K562 (cell line): ENCODE data around the gene TSPAN14. TPM values are rescaled to one million over a fixed set of nuclear protein-coding genes. Genes with fewer than 3 reads are reported as not detected.
A peak's percentile ranks its signal among the peaks of the same experiment; 100 is the strongest.

Source experiments
- BHLHE40 ChIP-seq: IDR thresholded peaks from 2 replicates; pipeline ENCODE4 v1.6.1; 2011; ENCODE audit warnings: low read length, improper control_type of control experiment
- DMBX1 ChIP-seq: fragments of 250-450 bp; sonication (Bioruptor Pico); IDR thresholded peaks from 2 replicates; pipeline ENCODE4 v1.8.0; 2022; ENCODE audit warnings: inconsistent platforms, mild to moderate bottlenecking, moderate library complexity, borderline replicate concordance
- E2F6 ChIP-seq, 2 experiments: IDR thresholded peaks; 2 replicates each; pipeline ENCODE4 v1.6.1; 2011; ENCODE audit warnings: borderline replicate concordance in 1 of 2, control low read depth in 1 of 2, low read depth in 1 of 2, low read length in 1 of 2, mild to moderate bottlenecking in 1 of 2, mixed read lengths in 1 of 2, moderate library complexity in 1 of 2; ENCODE audit not compliant: insufficient read depth in 1 of 2, insufficient read length in 1 of 2, poor library complexity in 1 of 2, severe bottlenecking in 1 of 2; ENCODE audit errors: extremely low read depth in 1 of 2
- HDAC2 ChIP-seq: fragments of 450-650 bp; IDR thresholded peaks from 2 replicates; pipeline ENCODE4 v1.6.1; 2016; ENCODE audit warnings: mild to moderate bottlenecking
- HDAC6 ChIP-seq: IDR thresholded peaks from 2 replicates; pipeline ENCODE4 v1.6.1; 2012; ENCODE audit warnings: low read depth, mild to moderate bottlenecking, control low read depth, inconsistent platforms, low read length, moderate library complexity
- JUND ChIP-seq, 2 experiments: IDR thresholded peaks; 2 replicates in 1 of 2; 3 replicates in 1 of 2; pipeline ENCODE4 v1.6.1; 2011; ENCODE audit warnings: borderline replicate concordance in 2 of 2, low read depth in 2 of 2, low read length in 2 of 2, improper control_type of control experiment in 1 of 2, missing biosample characterization in 1 of 2, missing genetic modification characterization in 1 of 2, missing genetic modification reagents in 1 of 2
- KDM1A ChIP-seq, 2 experiments: fragments of 450-650 bp; IDR thresholded peaks; 2 replicates each; pipeline ENCODE4 v1.6.1; 2016; ENCODE audit warnings: mild to moderate bottlenecking in 2 of 2
- L3MBTL2 ChIP-seq: fragments of 450-650 bp; IDR thresholded peaks from 2 replicates; pipeline ENCODE4 v1.6.1; 2016; ENCODE audit warnings: mild to moderate bottlenecking, moderate library complexity
- MAZ ChIP-seq, 2 experiments: fragments of 450-650 bp in 1 of 2; sonication (generic) in 1 of 2; formaldehyde crosslinking; IDR thresholded peaks in 1 of 2; conservative IDR thresholded peaks in 1 of 2; 2 replicates each; pipeline versions ENCODE4 v1.4.0 to v1.5.0; 2020; ENCODE audit warnings: mild to moderate bottlenecking in 1 of 2, missing genetic modification reagents in 1 of 2
- ZNF507 ChIP-seq: conservative IDR thresholded peaks from 2 replicates; pipeline ENCODE4 v1.6.1; 2017; ENCODE audit warnings: missing genetic modification characterization, missing compliant biosample characterization
- ZNF511 ChIP-seq: sonication (generic); formaldehyde crosslinking; IDR thresholded peaks from 2 replicates; pipeline ENCODE4 v1.8.0; 2022; ENCODE audit warnings: mild to moderate bottlenecking, missing genetic modification reagents
- ZNF639 ChIP-seq, 2 experiments: fragments of 200-800 bp in 1 of 2; sonication (Bioruptor generic) in 1 of 2; sonication (generic) in 1 of 2; formaldehyde crosslinking in 1 of 2; IDR thresholded peaks in 1 of 2; conservative IDR thresholded peaks in 1 of 2; 2 replicates each; pipeline versions ENCODE4 v1.5.0 to v1.6.1; 2016 to 2020; ENCODE audit warnings: missing compliant biosample characterization in 1 of 2, missing genetic modification characterization in 1 of 2, missing genetic modification reagents in 1 of 2
- polyA plus RNA-seq, 8 experiments: library from polyadenylated mRNA; depleted of rRNA in 4 of 8; stranded (reverse) in 5 of 8; unstranded in 3 of 8; fragments of >200 nt; fragmentation: Nextera tagmentation in 2 of 8; fragmentation: Illumina TruSeq in 1 of 8; extraction: Ambion mirVana in 2 of 8; extraction: Trizol in 1 of 8; gene quantifications; 2 replicates each; pipeline versions ENCODE4 v1.2.1 to v1.2.3, GENCODE V29; 2011 to 2014; ENCODE audit warnings: inconsistent platforms in 1 of 8, missing spikeins in 1 of 8
- total RNA-seq, 7 experiments: library from RNA; depleted of rRNA in 6 of 7; stranded (reverse); fragments of >200 nt in 6 of 7; fragmentation: Illumina TruSeq in 2 of 7; extraction: Trizol in 2 of 7; gene quantifications; 2 replicates each; pipeline versions ENCODE4 v1.2.1 to v1.2.3, GENCODE V29; 2011 to 2021; ENCODE audit warnings: low replicate concordance in 1 of 7
- TF ChIP-seq, protein P1 (sequence below): fragments of 250-450 bp; sonication (Bioruptor Pico); IDR thresholded peaks from 2 replicates; pipeline ENCODE4 v1.8.0; 2022; ENCODE audit warnings: moderate library complexity, mild to moderate bottlenecking, inconsistent platforms
- TF ChIP-seq, protein P2 (sequence below): fragments of 250-450 bp; sonication (Bioruptor Pico); IDR thresholded peaks from 2 replicates; pipeline ENCODE4 v1.4.0; 2020; ENCODE audit warnings: mild to moderate bottlenecking, moderate library complexity, borderline replicate concordance
- TF ChIP-seq, protein P3 (sequence below): IDR thresholded peaks from 2 replicates; pipeline ENCODE4 v1.6.1; 2011; ENCODE audit warnings: borderline replicate concordance, low read depth, mild to moderate bottlenecking, moderate library complexity, low read length; ENCODE audit not compliant: insufficient read depth, poor library complexity, severe bottlenecking

Gene TSPAN14
- total and polyA plus RNA-seq, 9 of the 15 experiments (the other 6 are each of a cell fraction or from before 2014, with no cell fraction given): 5.8 to 92.9 (median 23.3) TPM

GRCh38 chr10:80453056-80453841 lies 861 bp upstream of the TSPAN14 start (continued):
- 0 out of 2 replicates have a peak, but pooled peaks have one; percentile 7 for TF ChIP-seq JUND (IDR thresholded peaks at IDR 0.05; ENCODE audit: borderline replicate concordance, low read depth, low read length)
- TF ChIP-seq JUND (tag; IDR thresholded peaks at IDR 0.05; ENCODE audit: borderline replicate concordance, low read depth, low read length): no peak
- no peak for TF ChIP-seq ZNF507
- TF ChIP-seq BHLHE40: peak; percentile 47; the same call in 1 of the 2 replicates
- TF ChIP-seq L3MBTL2: peak; percentile 95; the same call in 1 of the 2 replicates
- peak; percentile 38; the same call in 1 of the 2 replicates for TF ChIP-seq HDAC2
- TF ChIP-seq E2F6 (IDR thresholded peaks at IDR 0.05; ENCODE audit: borderline replicate concordance in 1 of 2, extremely low read depth in 1 of 2, insufficient read depth in 1 of 2, insufficient read length in 1 of 2, low read depth in 1 of 2, low read length in 1 of 2, poor library complexity in 1 of 2, severe bottlenecking in 1 of 2): no peak
- no peak for TF ChIP-seq HDAC6
- peak; percentile 71 to 76; a peak in 3 of 4 replicates for TF ChIP-seq KDM1A (IDR thresholded peaks at IDR 0.05)
- TF ChIP-seq DMBX1 (CRISPR knock-in tag): no peak
- TF ChIP-seq, protein P1, sequence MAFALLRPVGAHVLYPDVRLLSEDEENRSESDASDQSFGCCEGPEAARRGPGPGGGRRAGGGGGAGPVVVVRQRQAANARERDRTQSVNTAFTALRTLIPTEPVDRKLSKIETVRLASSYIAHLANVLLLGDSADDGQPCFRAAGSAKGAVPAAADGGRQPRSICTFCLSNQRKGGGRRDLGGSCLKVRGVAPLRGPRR: no peak
- TF ChIP-seq, protein P2, sequence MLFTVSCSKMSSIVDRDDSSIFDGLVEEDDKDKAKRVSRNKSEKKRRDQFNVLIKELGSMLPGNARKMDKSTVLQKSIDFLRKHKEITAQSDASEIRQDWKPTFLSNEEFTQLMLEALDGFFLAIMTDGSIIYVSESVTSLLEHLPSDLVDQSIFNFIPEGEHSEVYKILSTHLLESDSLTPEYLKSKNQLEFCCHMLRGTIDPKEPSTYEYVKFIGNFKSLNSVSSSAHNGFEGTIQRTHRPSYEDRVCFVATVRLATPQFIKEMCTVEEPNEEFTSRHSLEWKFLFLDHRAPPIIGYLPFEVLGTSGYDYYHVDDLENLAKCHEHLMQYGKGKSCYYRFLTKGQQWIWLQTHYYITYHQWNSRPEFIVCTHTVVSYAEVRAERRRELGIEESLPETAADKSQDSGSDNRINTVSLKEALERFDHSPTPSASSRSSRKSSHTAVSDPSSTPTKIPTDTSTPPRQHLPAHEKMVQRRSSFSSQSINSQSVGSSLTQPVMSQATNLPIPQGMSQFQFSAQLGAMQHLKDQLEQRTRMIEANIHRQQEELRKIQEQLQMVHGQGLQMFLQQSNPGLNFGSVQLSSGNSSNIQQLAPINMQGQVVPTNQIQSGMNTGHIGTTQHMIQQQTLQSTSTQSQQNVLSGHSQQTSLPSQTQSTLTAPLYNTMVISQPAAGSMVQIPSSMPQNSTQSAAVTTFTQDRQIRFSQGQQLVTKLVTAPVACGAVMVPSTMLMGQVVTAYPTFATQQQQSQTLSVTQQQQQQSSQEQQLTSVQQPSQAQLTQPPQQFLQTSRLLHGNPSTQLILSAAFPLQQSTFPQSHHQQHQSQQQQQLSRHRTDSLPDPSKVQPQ (CRISPR knock-in tag): 0 out of 2 replicates have a peak, but pooled peaks have one; percentile 23
- no peak for TF ChIP-seq ZNF639 (CRISPR knock-in tag; conservative IDR thresholded peaks at IDR 0.05 in 1 of 2, IDR thresholded peaks at IDR 0.05 in 1 of 2)
- peak in 1 of 2 experiments; percentile 14; a peak in 1 of 4 replicates for TF ChIP-seq MAZ (CRISPR knock-in tag; conservative IDR thresholded peaks at IDR 0.05 in 1 of 2, IDR thresholded peaks at IDR 0.05 in 1 of 2)
- TF ChIP-seq ZNF511: no peak
- TF ChIP-seq, protein P3, sequence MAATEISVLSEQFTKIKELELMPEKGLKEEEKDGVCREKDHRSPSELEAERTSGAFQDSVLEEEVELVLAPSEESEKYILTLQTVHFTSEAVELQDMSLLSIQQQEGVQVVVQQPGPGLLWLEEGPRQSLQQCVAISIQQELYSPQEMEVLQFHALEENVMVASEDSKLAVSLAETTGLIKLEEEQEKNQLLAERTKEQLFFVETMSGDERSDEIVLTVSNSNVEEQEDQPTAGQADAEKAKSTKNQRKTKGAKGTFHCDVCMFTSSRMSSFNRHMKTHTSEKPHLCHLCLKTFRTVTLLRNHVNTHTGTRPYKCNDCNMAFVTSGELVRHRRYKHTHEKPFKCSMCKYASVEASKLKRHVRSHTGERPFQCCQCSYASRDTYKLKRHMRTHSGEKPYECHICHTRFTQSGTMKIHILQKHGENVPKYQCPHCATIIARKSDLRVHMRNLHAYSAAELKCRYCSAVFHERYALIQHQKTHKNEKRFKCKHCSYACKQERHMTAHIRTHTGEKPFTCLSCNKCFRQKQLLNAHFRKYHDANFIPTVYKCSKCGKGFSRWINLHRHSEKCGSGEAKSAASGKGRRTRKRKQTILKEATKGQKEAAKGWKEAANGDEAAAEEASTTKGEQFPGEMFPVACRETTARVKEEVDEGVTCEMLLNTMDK: peak; percentile 38
